ENCODE measurements around the gene CNPPD1. TPM values are rescaled to one million over a fixed set of nuclear protein-coding genes. Genes with fewer than 3 reads are reported as not detected.
A peak's percentile ranks its signal among the peaks of the same experiment; 100 is the strongest.

Gene CNPPD1
- total and polyA plus RNA-seq, 4 donors = 16.5 to 39.8 (median 21.6) TPM

GRCh38 chr2:219177552-219178376 lies 1.0 kb upstream of the CNPPD1 start, which contains the start of gene RETREG2:
Gene RETREG2, plus strand, starts transcription at chr2:219178275. Its CDS starts 78 bp downstream, at chr2:219178353.
- Histone ChIP-seq H3K36me3 (ENCODE audit: control insufficient read depth in 4 of 4, insufficient read depth in 3 of 4, low read depth in 1 of 4, low read length in 3 of 4) (peaks cover 9 to 49% (median 41%) of the 10 kb centered on the region in 4 donors), H3K9ac (ENCODE audit: low read depth in 1 of 2, low read length in 2 of 2) (peak within 1 kb of the TSS; percentile 34 to 100), H3K27ac (ENCODE audit: low read depth in 1 of 2, low read length in 2 of 2) (peak within 1 kb of the TSS; percentile 94 to 100), H3K4me1 (ENCODE audit: control insufficient read depth in 4 of 4, insufficient read depth in 4 of 4, low read length in 3 of 4) (peaks cover 0 to 25% (median 22%) of the 10 kb centered on the region in 4 donors), H3K27me3 (ENCODE audit: control insufficient read depth in 4 of 4, insufficient read depth in 4 of 4, low read length in 3 of 4) (no peaks in the 10 kb centered on the region), H3K4me3 (ENCODE audit: low read depth in 1 of 3, low read length in 3 of 3) (peak within 1 kb of the TSS; percentile 68 to 89 (median 77)), H3K9me3 (ENCODE audit: control insufficient read depth in 4 of 4, low read length in 3 of 4) (no peaks in the 10 kb centered on the region)
- TF ChIP-seq HNF4G (IDR thresholded peaks at IDR 0.05) = no peak
- no peak for TF ChIP-seq MAX (IDR thresholded peaks at IDR 0.05)
- TF ChIP-seq JUND (IDR thresholded peaks at IDR 0.05) = peak in 1 of 2 donors; percentile 10
- no peak for TF ChIP-seq ZBTB33 (IDR thresholded peaks at IDR 0.05)
- peak in 1 of 2 donors; percentile 75 for TF ChIP-seq GABPA (IDR thresholded peaks at IDR 0.05 in 1 of 2, conservative IDR thresholded peaks at IDR 0.05 in 1 of 2)
- peak; percentile 47 for TF ChIP-seq YY1 (IDR thresholded peaks at IDR 0.05)
- TF ChIP-seq TAF1 (conservative IDR thresholded peaks at IDR 0.05) = peak; percentile 30
- no peak for TF ChIP-seq EGR1 (IDR thresholded peaks at IDR 0.05; ENCODE audit: low read depth in 2 of 2)
- no peak for TF ChIP-seq FOXA1 (IDR thresholded peaks at IDR 0.05)
- TF ChIP-seq REST (IDR thresholded peaks at IDR 0.05) = peak; percentile 66
- TF ChIP-seq NR2F2 (IDR thresholded peaks at IDR 0.05) = no peak
- TF ChIP-seq HNF4A (conservative IDR thresholded peaks at IDR 0.05) = peak; percentile 30
- no peak for TF ChIP-seq ATF3 (IDR thresholded peaks at IDR 0.05)
- TF ChIP-seq RAD21 (IDR thresholded peaks at IDR 0.05) = no peak
- peak; percentile 47 for TF ChIP-seq FOXA2 (IDR thresholded peaks at IDR 0.05)
- peak in 1 of 2 donors; percentile 16 for TF ChIP-seq RXRA (IDR thresholded peaks at IDR 0.05)
- TF ChIP-seq SP1 (IDR thresholded peaks at IDR 0.05) = no peak
- peak; percentile 19 for TF ChIP-seq CTCF (IDR thresholded peaks at IDR 0.05; ENCODE audit: low read depth, low read length, missing input control)
- peak; percentile 92 for DNase-seq (ENCODE audit: low spot score)
- under 1% methylated on average over 67 of the region's 67 CpGs for WGBS

Data from liver (tissue), 9 donors.